PFSK-1 (cell line): Measurements from ENCODE around the gene IQCM.

Experiments
- POLR2AphosphoS5 ChIP-seq: IDR thresholded peaks from 2 replicates; pipeline ENCODE4 v1.6.1; 2012; ENCODE audit warnings: low read depth, mild to moderate bottlenecking, control low read depth, low read length, moderate library complexity
- REST ChIP-seq, 2 experiments: IDR thresholded peaks; 2 replicates each; pipeline versions ENCODE4 v1.6.1 to v1.8.0; 2011 to 2012; ENCODE audit warnings: low read depth in 2 of 2, low read length in 2 of 2, control low read depth in 1 of 2, inconsistent platforms in 1 of 2, mild to moderate bottlenecking in 1 of 2, moderate library complexity in 1 of 2; ENCODE audit not compliant: insufficient read depth in 1 of 2
- TAF1 ChIP-seq: IDR thresholded peaks from 2 replicates; pipeline ENCODE4 v1.6.1; 2012; ENCODE audit warnings: low read length, control low read depth, borderline replicate concordance; ENCODE audit not compliant: insufficient read depth

- TF ChIP-seq REST (IDR thresholded peaks at IDR 0.05; ENCODE audit: insufficient read depth in 1 of 2, low read depth in 2 of 2, low read length in 2 of 2) (no peak), POLR2AphosphoS5 (no peak), TAF1 (no peak)
Observed at GRCh38 chr4:149486861-149487260, 328.8 kb downstream of the IQCM start.
